HCT116 (cell line): ENCODE results near the gene KDM4D. TPM values are rescaled to one million over a fixed set of nuclear protein-coding genes. Genes with fewer than 3 reads are reported as not detected.

Experiments used
- ATAC-seq: fragments of 200-7000 bp; cut with Tn5 transposase; 2 replicates; pipeline ENCODE4 v1.9.1; 2020; ENCODE audit warnings: mild to moderate bottlenecking, moderate library complexity
- BruUV-seq: library from RNA; stranded (reverse); fragments of 400-500 nt; replicated peaks from 2 replicates; lab custom pipeline; 2021; lab: Mats Ljungman, UMichigan
- CTCF ChIA-PET: fragments of 300-600 bp; sonication (Branson Sonifier 250); formaldehyde crosslinking; loops from one replicate; lab custom pipeline; 2021; ENCODE audit warnings: antibody characterized with exemption; lab: Charles Lee
- POLR2A ChIA-PET: fragments of 300-600, 350-600 bp; sonication (Branson Sonifier 250); formaldehyde crosslinking; loops from one replicate; lab custom pipeline; 2021; ENCODE audit warnings: antibody characterized with exemption; lab: Charles Lee
- RAD21 ChIA-PET, 2 experiments: fragments of 300-600 bp; sonication (Branson Sonifier 250); formaldehyde crosslinking; loops; one replicate each; lab custom pipeline; 2023; ENCODE audit warnings: low total read pairs in 2 of 2; ENCODE audit not compliant: uncharacterized antibody in 2 of 2, unreplicated experiment in 2 of 2, low non-redundant PET in 1 of 2; lab: Charles Lee
- DNase-seq: peaks from one replicate; pipeline ENCODE4 v3.0.0-alpha.2; 2010; ENCODE audit warnings: low read depth, low spot score
- H2AFZ ChIP-seq: fragments of 200-600 bp; shearing (Covaris generic), sonication (generic); 2 replicates; pipeline ENCODE4 v1.6.1; 2017; ENCODE audit warnings: low read depth, mixed run types, mixed read lengths, antibody characterized with exemption, low read length; ENCODE audit not compliant: poor library complexity, severe bottlenecking
- H3K27ac ChIP-seq: 2 replicates; pipeline ENCODE4 v1.5.1; 2012; ENCODE audit warnings: low read depth, low read length
- H3K27me3 ChIP-seq: fragments of 200-600 bp; sonication (generic); 2 replicates; pipeline ENCODE4 v1.6.1; 2016; ENCODE audit warnings: mixed run types, low read length, mixed read lengths; ENCODE audit not compliant: insufficient read depth
- H3K36me3 ChIP-seq, 2 experiments: fragments of 200-500 bp in 1 of 2; fragments of 200-600 bp in 1 of 2; sonication (Bioruptor generic) in 1 of 2; sonication (generic) in 1 of 2; 2 replicates each; pipeline versions ENCODE4 v1.5.1 to v1.6.1; 2014 to 2016; ENCODE audit warnings: low read length in 2 of 2, inconsistent platforms in 1 of 2, mixed read lengths in 1 of 2, mixed run types in 1 of 2; ENCODE audit not compliant: insufficient read depth in 2 of 2, control insufficient read depth in 1 of 2
- H3K4me1 ChIP-seq, 2 experiments: fragments of 200-600 bp in 1 of 2; sonication (generic) in 1 of 2; 2 replicates each; pipeline versions ENCODE4 v1.5.1 to v1.6.1; 2012 to 2017; ENCODE audit warnings: low read length in 2 of 2, inconsistent platforms in 1 of 2, mild to moderate bottlenecking in 1 of 2, mixed read lengths in 1 of 2, mixed run types in 1 of 2, moderate library complexity in 1 of 2; ENCODE audit not compliant: insufficient read depth in 2 of 2, control insufficient read depth in 1 of 2
- H3K4me2 ChIP-seq: fragments of 200-600 bp; sonication (generic); 2 replicates; pipeline ENCODE4 v1.6.1; 2017; ENCODE audit warnings: mixed run types, low read length, mixed read lengths
- H3K4me3 ChIP-seq, 2 experiments: fragments of 200-600 bp in 1 of 2; sonication (generic) in 1 of 2; replicated peaks in 1 of 2; 2 replicates each; pipeline ENCODE4 v1.5.1; 2011 to 2016; ENCODE audit warnings: low read length in 2 of 2, control low read depth in 1 of 2, low read depth in 1 of 2, mild to moderate bottlenecking in 1 of 2, mixed read lengths in 1 of 2, mixed run types in 1 of 2
- H3K79me2 ChIP-seq: fragments of 200-600 bp; sonication (generic); 2 replicates; pipeline ENCODE4 v1.6.1; 2017; ENCODE audit warnings: mild to moderate bottlenecking, mixed run types, low read length, moderate library complexity, mixed read lengths; ENCODE audit not compliant: insufficient read depth
- H3K9ac ChIP-seq: fragments of 200-600 bp; sonication (generic); 2 replicates; pipeline ENCODE4 v1.6.1; 2016; ENCODE audit warnings: low read length, mixed read lengths
- H3K9me2 ChIP-seq: fragments of 200-600 bp; sonication (generic), shearing (Covaris generic); 2 replicates; pipeline ENCODE4 v1.6.1; 2017; ENCODE audit warnings: mixed run types, mild to moderate bottlenecking, moderate library complexity; ENCODE audit not compliant: insufficient read depth
- H3K9me3 ChIP-seq, 2 experiments: fragments of 200-500 bp in 1 of 2; fragments of 200-600 bp in 1 of 2; sonication (Bioruptor generic) in 1 of 2; sonication (generic) in 1 of 2; 2 replicates each; pipeline ENCODE4 v1.6.1; 2014 to 2017; ENCODE audit warnings: low read length in 2 of 2, mixed read lengths in 2 of 2, inconsistent platforms in 1 of 2, low read depth in 1 of 2, mild to moderate bottlenecking in 1 of 2, mixed run types in 1 of 2, moderate library complexity in 1 of 2; ENCODE audit not compliant: control insufficient read depth in 1 of 2, insufficient read depth in 1 of 2
- H4K20me1 ChIP-seq: fragments of 200-600 bp; sonication (generic), shearing (Covaris generic); 2 replicates; pipeline ENCODE4 v1.6.1; 2017; ENCODE audit warnings: mixed run types, mild to moderate bottlenecking, moderate library complexity; ENCODE audit not compliant: insufficient read depth
- ATF3 ChIP-seq: IDR thresholded peaks from 2 replicates; pipeline ENCODE4 v1.6.1; 2012
- ELF1 ChIP-seq: IDR thresholded peaks from 2 replicates; pipeline ENCODE4 v1.6.1; 2012; ENCODE audit warnings: low read depth, borderline replicate concordance
- EZH2 ChIP-seq: fragments of 200-600 bp; sonication (generic); IDR thresholded peaks from 2 replicates; pipeline ENCODE4 v1.6.1; 2017; ENCODE audit warnings: antibody characterized with exemption, mixed run types
- EZH2phosphoT487 ChIP-seq: fragments of 200-600 bp; IDR thresholded peaks from 2 replicates; pipeline ENCODE4 v1.6.1; 2018; ENCODE audit warnings: antibody characterized with exemption, borderline replicate concordance
- FOSL1 ChIP-seq: IDR thresholded peaks from 2 replicates; pipeline ENCODE4 v1.6.1; 2012; ENCODE audit warnings: low read depth
- JUND ChIP-seq: IDR thresholded peaks from 2 replicates; pipeline ENCODE4 v1.6.1; 2012
- MAX ChIP-seq: IDR thresholded peaks from 2 replicates; pipeline ENCODE4 v1.6.1; 2012
- POLR2A ChIP-seq: IDR thresholded peaks from 2 replicates; pipeline ENCODE4 v1.7.0; 2011; ENCODE audit warnings: borderline replicate concordance; ENCODE audit not compliant: insufficient read depth, insufficient read length; ENCODE audit errors: extremely low read depth
- POLR2AphosphoS5 ChIP-seq: IDR thresholded peaks from 2 replicates; pipeline ENCODE4 v1.6.1; 2011; ENCODE audit warnings: mild to moderate bottlenecking, low read depth, low read length, moderate library complexity
- RAD21 ChIP-seq: IDR thresholded peaks from 2 replicates; pipeline ENCODE4 v1.6.1; 2012; ENCODE audit warnings: low read depth, mild to moderate bottlenecking
- REST ChIP-seq: IDR thresholded peaks from 2 replicates; pipeline ENCODE4 v1.6.1; 2012; ENCODE audit warnings: low read depth
- SIN3A ChIP-seq: IDR thresholded peaks from 2 replicates; pipeline ENCODE4 v1.6.1; 2012; ENCODE audit warnings: low read depth
- SRF ChIP-seq: IDR thresholded peaks from 2 replicates; pipeline ENCODE4 v1.6.1; 2012; ENCODE audit warnings: low read depth
- TCF7L2 ChIP-seq: IDR thresholded peaks from 2 replicates; pipeline ENCODE4 v1.7.0; 2011; ENCODE audit warnings: borderline replicate concordance, inconsistent platforms; ENCODE audit not compliant: insufficient read depth, insufficient read length; ENCODE audit errors: extremely low read depth
- ZFX ChIP-seq: fragments of 450-650 bp; IDR thresholded peaks from 2 replicates; pipeline ENCODE4 v1.6.1; 2017
- intact Hi-C: fragments of 100-400 bp; cut with micrococcal nuclease; formaldehyde crosslinking; loops from 2 replicates; pipeline ENCODE4 v1.10.0; 2022
- total RNA-seq: library from RNA; stranded (reverse); gene quantifications from one replicate; pipeline ENCODE4 v1.2.1, GENCODE V29; 2021; ENCODE audit not compliant: unreplicated experiment
- TF ChIP-seq, protein P1 (sequence below): IDR thresholded peaks from 2 replicates; pipeline ENCODE4 v1.6.1; 2011; ENCODE audit warnings: mild to moderate bottlenecking, low read length, moderate library complexity; ENCODE audit not compliant: insufficient replicate concordance; ENCODE audit errors: extremely low read depth

Gene KDM4D
- total RNA-seq, 1 experiment from 2014 or later, result 2.1 TPM

DNA sequence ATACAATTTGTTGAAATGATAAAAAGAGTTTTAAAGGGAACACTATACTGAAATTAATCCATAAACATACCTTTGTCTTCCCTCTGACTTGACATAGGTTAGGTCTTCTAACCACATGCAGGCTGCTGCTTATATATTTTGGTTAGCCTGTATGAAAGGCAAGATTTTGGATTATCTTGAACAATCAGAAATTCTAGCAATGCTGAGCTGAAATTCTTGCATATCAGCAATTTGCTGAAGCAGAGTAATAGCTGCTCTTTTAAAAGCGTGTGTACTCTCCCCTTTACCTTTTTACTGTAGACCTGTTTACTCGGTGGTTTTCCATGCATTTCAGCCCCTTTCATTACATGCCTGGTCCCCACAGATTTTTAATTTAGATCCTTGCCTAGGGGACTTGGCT lies 34.2 kb upstream of the KDM4D start:
- RAD21 ChIA-PET, result no interaction called here
- TF ChIP-seq RAD21, result no peak
- TF ChIP-seq ZFX, result no peak
- TF ChIP-seq POLR2A, result no peak
- TF ChIP-seq JUND, result no peak
- no peak for TF ChIP-seq SIN3A
- TF ChIP-seq MAX, result no peak
- TF ChIP-seq EZH2, result no peak
- no peak for TF ChIP-seq EZH2phosphoT487
- TF ChIP-seq FOSL1, result no peak
- TF ChIP-seq ATF3, result no peak
- no peak for TF ChIP-seq SRF
- TF ChIP-seq, all 23 proteins: peak for 0
- Histone ChIP-seq H3K79me2 (no peaks in the 10 kb centered on the region), H3K36me3 (no peaks in the 10 kb centered on the region), H3K27ac (no peak overlapping the region), H3K9me3 (no peaks in the 10 kb centered on the region), H3K27me3 (no peaks in the 10 kb centered on the region), H3K4me2 (no peak overlapping the region), H3K4me3 (no peak overlapping the region), H4K20me1 (no peaks in the 10 kb centered on the region), H3K9me2 (no peaks in the 10 kb centered on the region), H3K4me1 (no peaks in the 10 kb centered on the region), H3K9ac (no peak overlapping the region), H2AFZ (no peak overlapping the region)
- ChIA-PET CTCF (no interaction called here), POLR2A (no interaction called here)
- DNase-seq (no peak), ATAC-seq (no peak)
- BruUV-seq, result no TSS peak
- intact Hi-C loops, result no loop called here

DNA sequence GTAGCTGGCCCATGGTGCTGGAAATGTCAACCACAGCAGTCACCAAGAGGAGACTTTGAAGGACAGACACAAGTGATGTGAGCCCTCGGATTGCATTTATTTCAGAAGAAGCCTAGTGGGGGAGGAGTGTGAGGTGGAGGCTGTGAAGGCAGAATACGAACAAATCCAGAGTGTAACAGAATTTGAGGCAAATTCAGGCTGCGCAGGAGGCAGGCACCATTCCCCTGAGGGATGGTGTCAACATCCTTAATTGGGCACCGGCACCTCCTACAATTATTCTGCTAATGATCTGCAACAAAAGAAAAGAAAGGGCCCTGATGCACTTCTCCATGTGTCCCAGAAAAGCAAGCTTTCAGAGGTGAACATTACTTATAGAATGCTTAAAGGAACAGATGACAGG lies 32.4 kb upstream of the KDM4D start:
- no peaks in the 10 kb centered on the region for H3K9me3 ChIP-seq
- intact Hi-C loops, result no loop called here
- no peaks in the 10 kb centered on the region for H4K20me1 ChIP-seq
- no peaks in the 10 kb centered on the region for H3K4me1 ChIP-seq
- H3K4me2 ChIP-seq, result no peak overlapping the region
- ATAC-seq, result no peak
- H3K36me3 ChIP-seq, result no peaks in the 10 kb centered on the region
- H3K9ac ChIP-seq, result no peak overlapping the region
- RAD21 ChIA-PET, result no interaction called here
- POLR2A ChIA-PET, result no interaction called here
- no peak overlapping the region for H3K27ac ChIP-seq
- H3K4me3 ChIP-seq, result no peak overlapping the region
- DNase-seq, result no peak
- CTCF ChIA-PET, result no interaction called here
- H3K79me2 ChIP-seq, result no peaks in the 10 kb centered on the region
- BruUV-seq, result no TSS peak
- no peaks in the 10 kb centered on the region for H3K27me3 ChIP-seq
- no peaks in the 10 kb centered on the region for H3K9me2 ChIP-seq
- H2AFZ ChIP-seq, result no peak overlapping the region
- TF ChIP-seq REST (no peak), RAD21 (no peak), EZH2phosphoT487 (no peak), TCF7L2 (no peak), ELF1 (no peak), SRF (no peak), ZFX (no peak), MAX (no peak), POLR2AphosphoS5 (no peak)
- TF ChIP-seq, protein P1, sequence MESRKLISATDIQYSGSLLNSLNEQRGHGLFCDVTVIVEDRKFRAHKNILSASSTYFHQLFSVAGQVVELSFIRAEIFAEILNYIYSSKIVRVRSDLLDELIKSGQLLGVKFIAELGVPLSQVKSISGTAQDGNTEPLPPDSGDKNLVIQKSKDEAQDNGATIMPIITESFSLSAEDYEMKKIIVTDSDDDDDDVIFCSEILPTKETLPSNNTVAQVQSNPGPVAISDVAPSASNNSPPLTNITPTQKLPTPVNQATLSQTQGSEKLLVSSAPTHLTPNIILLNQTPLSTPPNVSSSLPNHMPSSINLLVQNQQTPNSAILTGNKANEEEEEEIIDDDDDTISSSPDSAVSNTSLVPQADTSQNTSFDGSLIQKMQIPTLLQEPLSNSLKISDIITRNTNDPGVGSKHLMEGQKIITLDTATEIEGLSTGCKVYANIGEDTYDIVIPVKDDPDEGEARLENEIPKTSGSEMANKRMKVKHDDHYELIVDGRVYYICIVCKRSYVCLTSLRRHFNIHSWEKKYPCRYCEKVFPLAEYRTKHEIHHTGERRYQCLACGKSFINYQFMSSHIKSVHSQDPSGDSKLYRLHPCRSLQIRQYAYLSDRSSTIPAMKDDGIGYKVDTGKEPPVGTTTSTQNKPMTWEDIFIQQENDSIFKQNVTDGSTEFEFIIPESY, result no peak
